ENCODE results near the gene HARS1.
"Not testable (repeated sequence)": the region's sequence is repeated elsewhere in the genome, so short reads cannot be mapped to it uniquely, and the experiment has no call there.

Gene HARS1

GRCh38 chr5:140690941-140691924, at the start of gene HARS1, which contains the start of gene HARS2:
TSS of gene HARS1 (minus strand) at chr5:140691370. CDS start at chr5:140691304, 66 bp downstream.
TSS of gene HARS2 (plus strand) at chr5:140691455. CDS start at chr5:140691649, 194 bp downstream.
- peak; percentile 75 to 85 (median 77) for DNase-seq (ENCODE audit: low read depth in 3 of 3)

- DNase-seq (ENCODE audit: low read depth in 3 of 3) = no peak
Observed at GRCh38 chr5:140737486-140737885, 46.3 kb upstream of the HARS1 start.

GRCh38 chr5:140734354-140734753, 43.2 kb upstream of the HARS1 start:
- no peak for DNase-seq (ENCODE audit: low read depth in 3 of 3)

GRCh38 chr5:140733098-140733497, 41.9 kb upstream of the HARS1 start:
- no peak for DNase-seq (ENCODE audit: low read depth in 3 of 3)

GRCh38 chr5:140725799-140726471, 34.8 kb upstream of the HARS1 start:
- peak; percentile 63 to 72 (median 63) for DNase-seq (ENCODE audit: low read depth in 3 of 3)

- DNase-seq (ENCODE audit: low read depth in 3 of 3) = not testable (repeated sequence)
Observed at GRCh38 chr5:140721395-140721794, 30.2 kb upstream of the HARS1 start.

GRCh38 chr5:140720738-140721137, 29.6 kb upstream of the HARS1 start:
- DNase-seq (ENCODE audit: low read depth in 3 of 3) = not testable (repeated sequence)

GRCh38 chr5:140718266-140718592, 27.1 kb upstream of the HARS1 start:
- DNase-seq (ENCODE audit: low read depth in 3 of 3) = no peak

- DNase-seq (ENCODE audit: low read depth in 3 of 3) = not testable (repeated sequence)
Observed at GRCh38 chr5:140716238-140716637, 25.1 kb upstream of the HARS1 start.

- no peak for DNase-seq (ENCODE audit: low read depth in 3 of 3)
Observed at GRCh38 chr5:140713562-140714094, 22.5 kb upstream of the HARS1 start.

- no peak for DNase-seq (ENCODE audit: low read depth in 3 of 3)
Observed at GRCh38 chr5:140711794-140712193, 20.6 kb upstream of the HARS1 start.

- peak; percentile 74 to 86 (median 80) for DNase-seq (ENCODE audit: low read depth in 3 of 3)
Observed at GRCh38 chr5:140710899-140711552, 19.9 kb upstream of the HARS1 start.

GRCh38 chr5:140708787-140709186, 17.6 kb upstream of the HARS1 start:
- DNase-seq (ENCODE audit: low read depth in 3 of 3) = not testable (repeated sequence)

- DNase-seq (ENCODE audit: low read depth in 3 of 3) = no peak
Observed at GRCh38 chr5:140707812-140708211, 16.6 kb upstream of the HARS1 start.

GRCh38 chr5:140700177-140701144, 9.3 kb upstream of the HARS1 start, which contains the start of gene ZMAT2:
TSS of gene ZMAT2 (plus strand) at chr5:140700447. CDS start at chr5:140700461, 14 bp downstream.
- peak; percentile 79 to 90 (median 81) for DNase-seq (ENCODE audit: low read depth in 3 of 3)

GRCh38 chr5:140696891-140697492, 5.8 kb upstream of the HARS1 start:
- DNase-seq (ENCODE audit: low read depth in 3 of 3) = no peak

- DNase-seq (ENCODE audit: low read depth in 3 of 3) = no peak
Observed at GRCh38 chr5:140694276-140694675, 3.1 kb upstream of the HARS1 start.

GRCh38 chr5:140690376-140690932, 716 bp downstream of the HARS1 start:
- DNase-seq (ENCODE audit: low read depth in 3 of 3) = no peak

GRCh38 chr5:140678993-140679392, 12.2 kb downstream of the HARS1 start:
- DNase-seq (ENCODE audit: low read depth in 3 of 3) = no peak

GRCh38 chr5:140677947-140678346, 13.2 kb downstream of the HARS1 start:
- DNase-seq (ENCODE audit: low read depth in 3 of 3) = no peak
